Activated CD8-positive, alpha-beta memory T cell treated with anti-CD3 and anti-CD28 coated beads, Interleukin-2, amount 50 U/mL, for 24 hours (primary cell): ENCODE results near the gene DAB2.

Source experiments
- DNase-seq: peaks from one replicate; pipeline ENCODE4 v3.0.0-alpha.2; 2020; ENCODE audit errors: extremely low read depth

Gene DAB2

GRCh38 chr5:39424736-39425637, at the start of gene DAB2:
DAB2 (minus strand) TSS chr5:39424980; CDS start chr5:39394320, 30,660 bp downstream.
- peak; percentile 6 for DNase-seq

DNA sequence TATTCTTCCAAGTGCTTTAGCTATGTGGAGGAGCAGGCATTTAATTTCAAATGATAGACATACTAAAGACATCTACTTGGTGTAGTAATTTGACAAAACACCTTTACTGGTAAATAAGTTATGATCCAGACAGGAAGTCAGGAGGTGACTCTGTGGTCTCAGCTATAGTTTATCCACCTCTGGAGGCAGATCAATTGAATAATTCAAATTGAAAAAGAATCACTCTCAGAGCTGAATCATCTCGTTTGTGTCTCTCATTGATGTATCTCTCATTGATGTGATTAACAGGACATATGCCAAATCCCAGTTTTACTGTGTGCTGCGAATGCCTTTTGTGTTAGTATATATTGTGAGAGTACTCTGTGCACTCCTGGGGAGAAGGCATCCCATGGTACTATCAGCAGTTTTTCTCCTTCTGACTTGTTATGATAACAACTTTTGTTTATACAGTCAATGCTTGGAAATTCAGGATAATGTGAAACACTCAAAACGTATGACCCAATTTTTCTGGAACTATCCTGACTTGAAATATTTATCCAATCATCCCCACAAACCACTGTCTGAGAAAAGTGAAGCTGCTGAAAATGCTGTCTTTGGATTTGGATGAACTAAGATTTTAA, 48.5 kb upstream of the DAB2 start:
- DNase-seq = no peak

- no peak for DNase-seq
Measured at GRCh38 chr5:39471836-39472508, 47.2 kb upstream of the DAB2 start.

DNA sequence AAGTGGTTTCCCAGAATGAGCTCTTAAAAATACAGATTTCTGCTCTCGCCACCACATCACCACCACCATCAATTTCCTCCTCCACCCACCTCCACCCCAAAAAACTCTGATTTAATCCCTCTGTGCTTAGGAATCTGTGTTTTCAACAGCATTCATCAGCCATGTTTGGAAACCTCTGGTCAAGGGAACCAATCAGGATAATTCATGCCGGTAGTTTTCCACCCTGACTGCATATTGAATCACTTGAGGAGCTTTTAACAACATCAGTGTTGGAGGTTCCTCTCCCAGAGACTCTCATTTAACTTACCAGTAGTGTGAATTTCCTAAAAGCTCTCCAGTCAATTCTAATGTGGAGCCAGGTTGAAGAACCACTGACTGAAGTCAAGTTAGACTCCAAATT, 46.0 kb upstream of the DAB2 start:
- no peak for DNase-seq

DNA sequence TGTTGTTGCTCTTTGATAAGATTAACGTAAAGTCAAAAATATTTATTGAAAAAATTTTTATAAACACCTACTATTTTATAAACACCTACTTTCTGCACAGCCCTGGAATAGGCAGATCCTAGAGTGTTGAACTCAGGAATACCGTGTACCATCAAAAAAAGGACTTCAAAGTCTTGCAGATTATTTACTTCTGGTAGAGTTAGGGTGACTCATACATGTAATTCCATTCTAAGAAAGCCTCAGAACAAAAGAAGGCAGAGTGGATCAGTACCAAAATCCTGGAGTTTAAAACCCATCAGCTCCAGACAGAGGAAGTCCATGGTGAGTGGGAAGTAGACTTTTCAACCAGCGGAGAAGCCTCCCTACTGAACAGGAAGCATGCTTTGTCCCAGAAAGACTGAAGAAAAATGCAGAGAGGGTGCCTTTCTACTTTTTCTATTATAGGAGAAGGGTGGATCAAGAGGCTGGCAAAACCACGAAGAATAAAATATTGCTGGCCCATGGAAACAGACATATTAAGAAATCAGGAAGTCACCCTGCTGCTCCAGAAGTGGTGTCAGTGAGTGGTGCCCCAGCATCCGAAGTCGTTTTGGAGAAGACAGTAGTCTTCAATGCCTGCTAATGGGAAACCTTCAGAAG, 45.1 kb upstream of the DAB2 start:
- DNase-seq = no peak

DNA sequence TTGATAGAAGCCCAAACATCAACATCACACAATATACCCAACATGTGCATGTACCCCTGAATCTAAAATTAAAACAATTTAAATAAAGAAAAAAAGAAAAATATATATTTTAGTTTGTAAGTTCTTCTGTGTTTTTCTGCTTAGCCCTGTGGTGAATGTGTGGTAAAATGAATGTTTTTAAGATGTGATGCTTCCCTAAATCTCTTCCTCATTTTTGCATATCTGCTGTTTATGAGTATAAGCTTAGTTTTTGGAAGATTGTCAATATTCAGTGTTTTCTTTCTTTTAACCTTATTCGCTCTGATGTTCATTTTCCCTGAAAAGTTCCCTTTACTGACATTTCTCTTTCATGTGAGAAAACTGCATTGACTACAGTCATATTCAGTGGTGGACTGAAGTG, 44.4 kb upstream of the DAB2 start:
- DNase-seq = no peak

DNA sequence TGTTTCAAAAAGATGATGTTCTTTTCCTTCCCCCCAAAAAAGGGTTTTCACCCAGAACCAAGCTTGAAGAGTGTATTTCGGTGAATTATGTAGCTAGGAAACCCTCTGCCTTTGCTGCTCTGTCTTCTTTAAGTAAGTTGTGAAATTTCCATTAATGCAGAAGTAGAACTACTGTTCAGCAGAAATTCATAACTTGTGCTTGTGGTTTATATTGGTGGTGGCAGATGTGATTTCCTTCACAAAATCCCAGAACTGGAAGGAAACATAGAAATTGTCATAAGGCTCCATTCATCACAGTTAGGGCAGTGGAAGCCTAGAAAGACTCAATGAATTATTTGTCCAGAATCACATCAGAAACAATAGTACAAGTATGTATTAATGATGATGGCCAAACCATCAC, 42.1 kb upstream of the DAB2 start:
- no peak for DNase-seq

DNA sequence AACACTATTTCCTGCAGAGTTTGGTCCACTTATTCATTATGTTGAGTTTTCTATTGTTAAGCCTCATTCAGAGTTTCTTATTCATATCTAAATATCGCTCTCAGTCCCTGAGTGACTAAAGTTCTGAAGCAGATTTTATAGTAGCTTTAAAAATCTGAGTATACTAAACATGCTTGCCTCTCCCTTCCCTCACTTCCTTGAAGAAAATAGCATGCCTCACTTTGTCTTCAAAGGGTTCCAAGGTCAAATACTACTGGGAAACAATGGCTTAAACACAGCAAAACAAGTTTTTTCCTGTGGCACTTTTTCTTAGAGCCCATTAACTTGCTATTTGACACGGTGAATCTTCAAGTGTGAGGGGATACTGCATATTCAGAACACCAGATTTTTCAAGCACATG, 41.1 kb upstream of the DAB2 start:
- no peak for DNase-seq

DNA sequence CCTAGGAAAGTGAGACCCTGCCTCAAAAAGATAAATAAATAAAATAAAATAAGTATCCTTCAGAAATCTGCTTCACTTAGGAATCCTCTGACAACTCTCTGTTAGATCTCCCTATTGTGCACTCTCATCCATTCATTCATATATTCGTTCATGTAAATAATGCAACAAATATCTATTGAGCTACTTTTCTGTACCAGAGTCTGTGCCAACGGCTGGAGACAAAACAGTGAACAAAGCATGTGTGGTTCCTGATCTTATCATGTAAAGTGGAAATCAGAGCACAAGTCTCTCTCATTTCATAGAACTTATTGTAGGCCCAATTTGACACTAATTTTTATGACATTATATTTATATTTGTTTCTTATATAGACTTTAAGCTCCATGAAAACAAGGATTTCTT, 40.3 kb upstream of the DAB2 start:
- no peak for DNase-seq

- no peak for DNase-seq
Measured at GRCh38 chr5:39464088-39464487, 39.3 kb upstream of the DAB2 start.

- DNase-seq = no peak
Measured at GRCh38 chr5:39462211-39462610, 37.4 kb upstream of the DAB2 start.

DNA sequence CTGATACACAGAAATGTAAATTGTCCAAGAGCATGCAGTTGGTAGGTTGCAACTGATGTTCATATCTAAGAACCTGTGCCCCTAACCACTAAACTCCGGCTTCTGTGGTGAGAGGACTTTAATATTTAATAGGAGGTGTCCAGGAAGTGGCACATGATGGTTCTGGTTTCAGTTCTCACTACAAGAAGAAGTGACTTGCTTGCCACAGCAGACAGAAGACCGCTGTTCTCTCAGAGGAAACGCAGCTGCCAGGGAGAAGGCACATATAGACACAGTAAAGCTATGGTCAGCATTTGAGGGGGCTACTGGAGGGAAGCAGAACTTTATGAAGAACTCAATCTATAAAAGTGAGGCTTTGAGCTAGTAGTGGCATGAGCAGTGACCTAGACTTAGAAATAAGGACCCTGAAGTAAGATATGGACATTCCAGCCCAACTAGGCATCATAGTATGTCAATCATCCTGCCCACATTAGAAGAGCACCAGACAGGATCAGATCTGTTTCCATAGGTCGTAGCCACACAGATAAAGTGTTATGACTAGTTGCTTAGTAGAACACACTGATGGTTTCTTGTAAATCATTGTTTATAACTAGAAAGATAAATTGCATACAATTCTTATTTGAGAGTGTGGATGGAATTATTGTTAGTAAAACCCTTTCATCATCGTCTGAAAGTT, 36.4 kb upstream of the DAB2 start:
- DNase-seq = no peak

- no peak for DNase-seq
Measured at GRCh38 chr5:39459907-39460306, 35.1 kb upstream of the DAB2 start.

GRCh38 chr5:39459071-39459470, 34.3 kb upstream of the DAB2 start:
- DNase-seq = no peak

DNA sequence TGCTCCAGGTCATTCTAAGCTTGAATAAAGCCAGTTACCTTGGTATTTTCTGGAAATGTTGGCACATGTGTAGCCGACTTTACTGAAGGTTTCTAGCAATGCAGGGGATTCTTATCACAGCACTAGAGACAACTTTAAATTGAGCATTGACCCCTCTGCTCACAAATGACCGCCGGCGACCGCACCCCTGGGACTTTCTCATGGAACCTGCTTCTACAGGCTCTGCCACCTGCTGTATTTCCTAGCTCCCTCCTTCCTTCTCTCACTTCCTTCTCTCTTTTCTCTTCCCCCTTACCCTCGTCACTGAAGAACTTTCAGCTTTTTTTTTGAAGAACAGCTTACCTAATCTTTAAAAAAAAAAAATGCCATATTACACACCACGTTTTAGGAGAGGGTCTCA, 30.9 kb upstream of the DAB2 start:
- no peak for DNase-seq

GRCh38 chr5:39453606-39454005, 28.8 kb upstream of the DAB2 start:
- DNase-seq = no peak

GRCh38 chr5:39452846-39453245, 28.1 kb upstream of the DAB2 start:
- DNase-seq = no peak

- DNase-seq = no peak
Measured at GRCh38 chr5:39451276-39451941, 26.6 kb upstream of the DAB2 start.

- no peak for DNase-seq
Measured at GRCh38 chr5:39450487-39450886, 25.7 kb upstream of the DAB2 start.

GRCh38 chr5:39449591-39449990, 24.8 kb upstream of the DAB2 start:
- no peak for DNase-seq

DNA sequence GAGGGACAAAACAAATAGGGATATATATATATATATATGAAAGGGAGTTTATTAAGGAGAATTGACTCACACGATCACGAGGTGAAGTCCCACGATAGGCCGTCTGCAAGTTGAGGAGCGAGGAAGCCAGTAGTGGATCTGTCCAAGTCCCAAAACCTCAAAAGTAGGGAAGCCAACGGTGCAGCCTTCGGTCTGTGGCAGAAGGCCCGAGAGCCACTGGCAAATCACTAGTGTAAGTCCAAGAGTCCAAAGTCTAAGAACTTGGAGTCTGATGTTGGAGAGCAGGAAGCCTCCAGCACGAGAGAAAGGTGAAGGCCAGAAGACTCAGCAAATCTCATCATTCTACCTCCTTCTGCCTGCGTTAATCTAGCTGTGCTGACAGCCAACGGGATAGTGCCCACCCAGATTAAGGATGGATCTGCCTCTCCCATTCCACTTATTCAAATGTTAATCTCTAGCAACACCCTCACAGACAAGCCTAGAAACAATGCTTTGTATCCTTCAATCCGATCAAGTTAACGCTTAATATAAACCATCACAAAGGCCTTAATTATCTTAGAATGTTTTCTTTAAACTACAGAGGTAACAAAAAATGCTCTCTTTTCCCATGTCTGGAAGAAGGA, 23.8 kb upstream of the DAB2 start:
- DNase-seq = no peak
